HCT116 (cell line): ENCODE data around the gene LRRTM3. TPM values are rescaled to one million over a fixed set of nuclear protein-coding genes. Genes with fewer than 3 reads are reported as not detected.

Source experiments
- ATAC-seq: fragments of 200-7000 bp; cut with Tn5 transposase; 2 replicates; pipeline ENCODE4 v1.9.1; 2020; ENCODE audit warnings: mild to moderate bottlenecking, moderate library complexity
- BruUV-seq: library from RNA; stranded (reverse); fragments of 400-500 nt; replicated peaks from 2 replicates; lab custom pipeline; 2021; lab: Mats Ljungman, UMichigan
- CTCF ChIA-PET: fragments of 300-600 bp; sonication (Branson Sonifier 250); formaldehyde crosslinking; loops from one replicate; lab custom pipeline; 2021; ENCODE audit warnings: antibody characterized with exemption; lab: Charles Lee
- POLR2A ChIA-PET: fragments of 300-600, 350-600 bp; sonication (Branson Sonifier 250); formaldehyde crosslinking; loops from one replicate; lab custom pipeline; 2021; ENCODE audit warnings: antibody characterized with exemption; lab: Charles Lee
- RAD21 ChIA-PET, 2 experiments: fragments of 300-600 bp; sonication (Branson Sonifier 250); formaldehyde crosslinking; loops; one replicate each; lab custom pipeline; 2023; ENCODE audit warnings: low total read pairs in 2 of 2; ENCODE audit not compliant: uncharacterized antibody in 2 of 2, unreplicated experiment in 2 of 2, low non-redundant PET in 1 of 2; lab: Charles Lee
- DNase-seq: peaks from one replicate; pipeline ENCODE4 v3.0.0-alpha.2; 2010; ENCODE audit warnings: low read depth, low spot score
- H2AFZ ChIP-seq: fragments of 200-600 bp; shearing (Covaris generic), sonication (generic); 2 replicates; pipeline ENCODE4 v1.6.1; 2017; ENCODE audit warnings: low read depth, mixed run types, mixed read lengths, antibody characterized with exemption, low read length; ENCODE audit not compliant: poor library complexity, severe bottlenecking
- H3K27ac ChIP-seq: 2 replicates; pipeline ENCODE4 v1.5.1; 2012; ENCODE audit warnings: low read depth, low read length
- H3K27me3 ChIP-seq: fragments of 200-600 bp; sonication (generic); 2 replicates; pipeline ENCODE4 v1.6.1; 2016; ENCODE audit warnings: mixed run types, low read length, mixed read lengths; ENCODE audit not compliant: insufficient read depth
- H3K36me3 ChIP-seq, 2 experiments: fragments of 200-500 bp in 1 of 2; fragments of 200-600 bp in 1 of 2; sonication (Bioruptor generic) in 1 of 2; sonication (generic) in 1 of 2; 2 replicates each; pipeline versions ENCODE4 v1.5.1 to v1.6.1; 2014 to 2016; ENCODE audit warnings: low read length in 2 of 2, inconsistent platforms in 1 of 2, mixed read lengths in 1 of 2, mixed run types in 1 of 2; ENCODE audit not compliant: insufficient read depth in 2 of 2, control insufficient read depth in 1 of 2
- H3K4me1 ChIP-seq, 2 experiments: fragments of 200-600 bp in 1 of 2; sonication (generic) in 1 of 2; 2 replicates each; pipeline versions ENCODE4 v1.5.1 to v1.6.1; 2012 to 2017; ENCODE audit warnings: low read length in 2 of 2, inconsistent platforms in 1 of 2, mild to moderate bottlenecking in 1 of 2, mixed read lengths in 1 of 2, mixed run types in 1 of 2, moderate library complexity in 1 of 2; ENCODE audit not compliant: insufficient read depth in 2 of 2, control insufficient read depth in 1 of 2
- H3K4me2 ChIP-seq: fragments of 200-600 bp; sonication (generic); 2 replicates; pipeline ENCODE4 v1.6.1; 2017; ENCODE audit warnings: mixed run types, low read length, mixed read lengths
- H3K4me3 ChIP-seq, 2 experiments: fragments of 200-600 bp in 1 of 2; sonication (generic) in 1 of 2; replicated peaks in 1 of 2; 2 replicates each; pipeline ENCODE4 v1.5.1; 2011 to 2016; ENCODE audit warnings: low read length in 2 of 2, control low read depth in 1 of 2, low read depth in 1 of 2, mild to moderate bottlenecking in 1 of 2, mixed read lengths in 1 of 2, mixed run types in 1 of 2
- H3K79me2 ChIP-seq: fragments of 200-600 bp; sonication (generic); 2 replicates; pipeline ENCODE4 v1.6.1; 2017; ENCODE audit warnings: mild to moderate bottlenecking, mixed run types, low read length, moderate library complexity, mixed read lengths; ENCODE audit not compliant: insufficient read depth
- H3K9ac ChIP-seq: fragments of 200-600 bp; sonication (generic); 2 replicates; pipeline ENCODE4 v1.6.1; 2016; ENCODE audit warnings: low read length, mixed read lengths
- H3K9me2 ChIP-seq: fragments of 200-600 bp; sonication (generic), shearing (Covaris generic); 2 replicates; pipeline ENCODE4 v1.6.1; 2017; ENCODE audit warnings: mixed run types, mild to moderate bottlenecking, moderate library complexity; ENCODE audit not compliant: insufficient read depth
- H3K9me3 ChIP-seq, 2 experiments: fragments of 200-500 bp in 1 of 2; fragments of 200-600 bp in 1 of 2; sonication (Bioruptor generic) in 1 of 2; sonication (generic) in 1 of 2; 2 replicates each; pipeline ENCODE4 v1.6.1; 2014 to 2017; ENCODE audit warnings: low read length in 2 of 2, mixed read lengths in 2 of 2, inconsistent platforms in 1 of 2, low read depth in 1 of 2, mild to moderate bottlenecking in 1 of 2, mixed run types in 1 of 2, moderate library complexity in 1 of 2; ENCODE audit not compliant: control insufficient read depth in 1 of 2, insufficient read depth in 1 of 2
- H4K20me1 ChIP-seq: fragments of 200-600 bp; sonication (generic), shearing (Covaris generic); 2 replicates; pipeline ENCODE4 v1.6.1; 2017; ENCODE audit warnings: mixed run types, mild to moderate bottlenecking, moderate library complexity; ENCODE audit not compliant: insufficient read depth
- EGR1 ChIP-seq: IDR thresholded peaks from 2 replicates; pipeline ENCODE4 v1.6.1; 2012; ENCODE audit warnings: low read depth
- ELF1 ChIP-seq: IDR thresholded peaks from 2 replicates; pipeline ENCODE4 v1.6.1; 2012; ENCODE audit warnings: low read depth, borderline replicate concordance
- EZH2phosphoT487 ChIP-seq: fragments of 200-600 bp; IDR thresholded peaks from 2 replicates; pipeline ENCODE4 v1.6.1; 2018; ENCODE audit warnings: antibody characterized with exemption, borderline replicate concordance
- JUND ChIP-seq: IDR thresholded peaks from 2 replicates; pipeline ENCODE4 v1.6.1; 2012
- RAD21 ChIP-seq: IDR thresholded peaks from 2 replicates; pipeline ENCODE4 v1.6.1; 2012; ENCODE audit warnings: low read depth, mild to moderate bottlenecking
- SP1 ChIP-seq: IDR thresholded peaks from 2 replicates; pipeline ENCODE4 v1.6.1; 2012; ENCODE audit warnings: low read depth
- SRF ChIP-seq: IDR thresholded peaks from 2 replicates; pipeline ENCODE4 v1.6.1; 2012; ENCODE audit warnings: low read depth
- YY1 ChIP-seq: IDR thresholded peaks from 2 replicates; pipeline ENCODE4 v1.6.1; 2011; ENCODE audit warnings: low read length, low read depth, moderate library complexity, mild to moderate bottlenecking; ENCODE audit not compliant: insufficient replicate concordance; ENCODE audit errors: extremely low read depth
- ZNF274 ChIP-seq: fragments of 200-500 bp; sonication (Bioruptor generic); IDR thresholded peaks from 2 replicates; pipeline ENCODE4 v1.6.1; 2014; ENCODE audit warnings: mild to moderate bottlenecking, low read depth, low read length, inconsistent platforms
- intact Hi-C: fragments of 100-400 bp; cut with micrococcal nuclease; formaldehyde crosslinking; loops from 2 replicates; pipeline ENCODE4 v1.10.0; 2022
- total RNA-seq: library from RNA; stranded (reverse); gene quantifications from one replicate; pipeline ENCODE4 v1.2.1, GENCODE V29; 2021; ENCODE audit not compliant: unreplicated experiment
- TF ChIP-seq, protein P1 (sequence below): IDR thresholded peaks from 2 replicates; pipeline ENCODE4 v1.6.1; 2012
- TF ChIP-seq, protein P2 (sequence below): IDR thresholded peaks from 2 replicates; pipeline ENCODE4 v1.6.1; 2012; ENCODE audit warnings: low read depth

The LRRTM3 gene
- total RNA-seq, 1 experiment from 2014 or later, result not detected

DNA sequence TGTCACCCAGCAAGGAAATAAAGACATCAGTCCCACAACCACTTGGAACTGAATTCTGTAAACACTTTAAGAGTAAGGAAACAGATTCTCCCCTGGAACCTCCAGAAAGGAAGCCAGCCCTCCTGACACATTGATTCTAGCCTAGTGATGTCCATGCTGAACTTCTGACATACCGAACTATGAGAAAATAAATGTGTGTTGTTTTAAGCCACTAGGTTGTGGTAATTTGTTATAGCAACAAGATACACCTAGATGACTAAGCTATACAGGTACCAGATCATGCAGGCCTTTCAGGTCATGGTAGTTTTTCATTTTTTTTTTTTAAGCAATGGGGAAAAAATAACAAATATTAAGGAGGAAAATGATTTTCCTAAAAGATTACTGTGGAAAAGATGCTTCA lies 37.6 kb upstream of the LRRTM3 start:
- H3K4me1 ChIP-seq, result no peaks in the 10 kb centered on the region
- ChIA-PET RAD21 (no interaction called here), POLR2A (no interaction called here), CTCF (no interaction called here)
- H3K9ac ChIP-seq, result no peak overlapping the region
- H4K20me1 ChIP-seq, result no peaks in the 10 kb centered on the region
- 0 out of 2 replicates have a peak, but pooled peaks cover 3% of the 10 kb centered on the region for H3K9me2 ChIP-seq
- H3K4me2 ChIP-seq, result no peak overlapping the region
- H3K4me3 ChIP-seq, result no peak overlapping the region
- H3K36me3 ChIP-seq, result no peaks in the 10 kb centered on the region
- no peaks in the 10 kb centered on the region for H3K9me3 ChIP-seq
- H3K27me3 ChIP-seq, result no peaks in the 10 kb centered on the region
- H3K79me2 ChIP-seq, result no peaks in the 10 kb centered on the region
- intact Hi-C loops, result no loop called here
- H2AFZ ChIP-seq, result no peak overlapping the region
- ATAC-seq (no peak), DNase-seq (no peak)
- TF ChIP-seq, protein P1, sequence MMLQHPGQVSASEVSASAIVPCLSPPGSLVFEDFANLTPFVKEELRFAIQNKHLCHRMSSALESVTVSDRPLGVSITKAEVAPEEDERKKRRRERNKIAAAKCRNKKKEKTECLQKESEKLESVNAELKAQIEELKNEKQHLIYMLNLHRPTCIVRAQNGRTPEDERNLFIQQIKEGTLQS, result no peak
- TF ChIP-seq, protein P2, sequence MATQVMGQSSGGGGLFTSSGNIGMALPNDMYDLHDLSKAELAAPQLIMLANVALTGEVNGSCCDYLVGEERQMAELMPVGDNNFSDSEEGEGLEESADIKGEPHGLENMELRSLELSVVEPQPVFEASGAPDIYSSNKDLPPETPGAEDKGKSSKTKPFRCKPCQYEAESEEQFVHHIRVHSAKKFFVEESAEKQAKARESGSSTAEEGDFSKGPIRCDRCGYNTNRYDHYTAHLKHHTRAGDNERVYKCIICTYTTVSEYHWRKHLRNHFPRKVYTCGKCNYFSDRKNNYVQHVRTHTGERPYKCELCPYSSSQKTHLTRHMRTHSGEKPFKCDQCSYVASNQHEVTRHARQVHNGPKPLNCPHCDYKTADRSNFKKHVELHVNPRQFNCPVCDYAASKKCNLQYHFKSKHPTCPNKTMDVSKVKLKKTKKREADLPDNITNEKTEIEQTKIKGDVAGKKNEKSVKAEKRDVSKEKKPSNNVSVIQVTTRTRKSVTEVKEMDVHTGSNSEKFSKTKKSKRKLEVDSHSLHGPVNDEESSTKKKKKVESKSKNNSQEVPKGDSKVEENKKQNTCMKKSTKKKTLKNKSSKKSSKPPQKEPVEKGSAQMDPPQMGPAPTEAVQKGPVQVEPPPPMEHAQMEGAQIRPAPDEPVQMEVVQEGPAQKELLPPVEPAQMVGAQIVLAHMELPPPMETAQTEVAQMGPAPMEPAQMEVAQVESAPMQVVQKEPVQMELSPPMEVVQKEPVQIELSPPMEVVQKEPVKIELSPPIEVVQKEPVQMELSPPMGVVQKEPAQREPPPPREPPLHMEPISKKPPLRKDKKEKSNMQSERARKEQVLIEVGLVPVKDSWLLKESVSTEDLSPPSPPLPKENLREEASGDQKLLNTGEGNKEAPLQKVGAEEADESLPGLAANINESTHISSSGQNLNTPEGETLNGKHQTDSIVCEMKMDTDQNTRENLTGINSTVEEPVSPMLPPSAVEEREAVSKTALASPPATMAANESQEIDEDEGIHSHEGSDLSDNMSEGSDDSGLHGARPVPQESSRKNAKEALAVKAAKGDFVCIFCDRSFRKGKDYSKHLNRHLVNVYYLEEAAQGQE, result no peak
- TF ChIP-seq YY1 (no peak), ELF1 (no peak), ZNF274 (no peak)
- H3K27ac ChIP-seq, result no peak overlapping the region
- BruUV-seq, result no TSS peak

DNA sequence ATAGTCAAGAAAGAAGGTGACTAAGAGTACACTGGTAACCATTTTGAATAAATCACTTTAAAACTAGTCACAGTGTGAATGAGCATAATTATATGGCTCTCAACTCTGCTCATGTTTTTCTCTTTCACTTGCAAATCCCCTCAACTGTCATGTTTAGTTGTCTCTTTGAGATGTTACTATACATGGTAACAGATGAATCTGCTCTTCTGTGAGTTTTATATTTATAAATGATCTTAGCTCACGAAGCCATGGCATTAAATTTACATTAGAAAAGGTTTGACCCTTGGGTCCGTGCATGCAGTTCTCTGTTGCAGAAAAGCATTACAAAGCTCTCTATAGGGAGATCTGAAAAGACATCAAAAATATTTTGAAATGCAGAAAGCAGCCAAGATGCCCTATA lies 33.0 kb upstream of the LRRTM3 start:
- Histone ChIP-seq H3K9ac (no peak overlapping the region), H2AFZ (no peak overlapping the region), H4K20me1 (no peaks in the 10 kb centered on the region), H3K27me3 (no peaks in the 10 kb centered on the region), H3K9me2 (no peaks in the 10 kb centered on the region), H3K9me3 (no peaks in the 10 kb centered on the region; a peak in 1 of 4 replicates), H3K4me2 (no peak overlapping the region), H3K4me3 (no peak overlapping the region), H3K4me1 (no peaks in the 10 kb centered on the region), H3K79me2 (no peaks in the 10 kb centered on the region), H3K27ac (no peak overlapping the region), H3K36me3 (no peaks in the 10 kb centered on the region)
- ATAC-seq (no peak), DNase-seq (no peak)
- BruUV-seq, result no TSS peak
- CTCF ChIA-PET, result no interaction called here
- RAD21 ChIA-PET, result no interaction called here
- POLR2A ChIA-PET, result no interaction called here
- intact Hi-C loops, result no loop called here
- TF ChIP-seq YY1 (no peak), EGR1 (no peak), EZH2phosphoT487 (no peak), RAD21 (no peak), JUND (no peak), SRF (no peak), SP1 (no peak)
- TF ChIP-seq, protein P2, result no peak
